Transverse colon (tissue), 3 donors: ENCODE measurements around the gene ROPN1.
"Not testable (repeated sequence)": the region's sequence is repeated elsewhere in the genome, so short reads cannot be mapped to it uniquely, and the experiment has no call there.

Experiments
- EP300 ChIP-seq: sonication (generic); formaldehyde crosslinking; IDR thresholded peaks from one replicate; pipeline ENCODE4 v1.6.1; 2017; ENCODE audit warnings: antibody characterized with exemption, low read depth
- POLR2AphosphoS5 ChIP-seq, 3 donors: sonication (generic); formaldehyde crosslinking; IDR thresholded peaks; one replicate each; pipeline ENCODE4 v1.6.1; 2016; ENCODE audit warnings: antibody characterized with exemption in 3 of 3

DNA sequence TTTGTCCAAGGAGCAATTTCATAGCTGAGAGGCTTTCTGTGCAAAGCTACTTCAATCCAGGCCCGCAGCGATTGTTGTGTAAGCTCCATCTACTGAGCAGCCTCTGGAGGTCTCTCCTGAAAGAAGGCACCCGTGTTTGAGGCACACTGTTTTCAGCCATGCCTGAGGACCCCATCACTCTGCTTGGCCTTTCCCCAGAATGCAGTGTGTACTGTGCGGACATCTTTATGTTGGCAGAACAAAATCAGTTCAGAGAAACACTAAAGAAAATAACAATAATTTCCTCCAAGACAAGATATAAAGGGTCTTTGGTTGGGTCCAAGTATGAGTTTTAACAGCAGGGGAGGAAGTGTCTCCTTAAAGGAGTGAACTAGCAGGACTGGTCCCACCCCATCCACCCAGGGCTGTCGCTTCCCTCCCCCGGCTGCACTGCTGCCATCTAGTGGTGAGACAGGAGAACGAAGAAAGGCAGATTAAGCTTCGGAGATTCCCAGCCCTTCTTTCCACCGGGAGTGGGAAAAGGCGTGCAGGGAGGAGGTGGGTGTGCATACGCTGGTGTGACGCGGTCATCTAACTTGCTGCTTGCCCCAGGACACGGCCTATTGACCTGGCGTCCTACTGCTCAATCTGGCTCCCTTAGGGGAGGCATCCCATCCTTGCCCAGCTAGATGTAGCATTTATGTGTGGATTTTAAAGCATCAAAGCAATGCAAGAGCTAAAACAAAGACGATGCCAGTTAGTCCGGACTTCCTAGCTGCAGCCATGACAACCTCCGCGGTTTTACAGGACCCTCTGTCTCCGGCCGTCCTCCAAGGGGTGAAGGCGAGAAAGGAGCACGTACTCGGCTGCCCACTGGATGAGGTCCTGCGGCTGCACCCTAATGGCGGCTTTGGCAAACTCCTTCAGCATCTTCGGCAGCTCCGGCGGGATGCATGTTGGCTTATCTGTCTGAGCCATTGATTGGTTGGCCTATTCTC is 12.1 kb downstream of the ROPN1 start:
- not testable (repeated sequence) for TF ChIP-seq POLR2AphosphoS5 (IDR thresholded peaks at IDR 0.05); EP300
